HCEC 1CT (cell line): Measurements from ENCODE around the gene SLC7A10.
"Not testable (repeated sequence)": the region's sequence is repeated elsewhere in the genome, so short reads cannot be mapped to it uniquely, and the experiment has no call there.

Source experiments
- DNase-seq: peaks from one replicate; pipeline ENCODE4 v3.0.0-alpha.2; 2017

SLC7A10 gene

DNA sequence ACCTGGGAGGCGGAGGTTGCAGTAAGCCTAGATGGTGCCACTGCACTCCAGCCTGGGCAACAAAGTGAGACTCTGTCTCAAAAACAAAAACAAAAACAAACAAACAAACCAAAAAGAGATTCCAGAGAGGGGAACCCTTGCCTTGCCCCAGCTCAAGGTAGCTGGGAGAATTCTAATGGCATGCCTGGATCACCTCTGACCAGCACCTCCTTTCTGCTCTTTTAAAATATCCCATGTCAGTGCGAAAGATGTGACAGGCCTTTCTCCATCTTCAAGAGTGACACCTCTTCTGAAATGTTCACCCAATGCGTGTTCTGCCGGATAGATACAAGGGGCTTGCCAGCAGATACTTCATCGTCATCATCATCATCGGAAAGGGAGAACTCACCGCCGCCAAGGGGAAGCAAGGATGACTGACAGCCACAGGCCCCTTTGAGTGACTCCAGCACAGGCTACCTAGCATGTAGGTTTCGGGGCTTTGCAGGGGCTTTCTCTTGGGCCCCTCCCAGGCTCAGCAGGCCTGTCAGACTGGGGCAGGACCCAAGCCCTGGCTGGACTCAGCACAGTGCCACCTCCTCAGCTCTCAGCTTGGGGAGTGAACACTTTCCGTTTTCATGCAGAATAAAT lies 50.4 kb downstream of the SLC7A10 start:
- no peak for DNase-seq

DNA sequence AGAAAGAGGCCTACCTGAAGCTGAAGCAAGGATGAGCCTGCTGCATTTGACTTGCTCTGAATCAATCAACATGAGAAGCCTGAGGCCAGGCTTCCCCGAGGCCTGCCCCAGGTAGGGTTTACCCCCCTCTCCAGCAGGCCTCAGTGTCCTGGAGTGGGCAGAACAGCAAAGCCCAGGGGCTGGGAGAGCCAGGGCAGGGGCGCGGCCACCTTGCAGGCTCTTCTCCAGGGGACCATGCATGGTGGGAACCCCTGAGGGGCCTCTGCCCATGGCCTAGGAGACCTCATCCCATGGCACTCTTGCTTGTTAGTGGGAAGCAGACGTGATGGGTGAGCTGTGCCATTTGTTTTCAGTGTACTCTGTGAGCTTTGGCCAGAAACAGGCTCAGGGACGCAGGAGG lies 51.5 kb downstream of the SLC7A10 start:
- DNase-seq = no peak

DNA sequence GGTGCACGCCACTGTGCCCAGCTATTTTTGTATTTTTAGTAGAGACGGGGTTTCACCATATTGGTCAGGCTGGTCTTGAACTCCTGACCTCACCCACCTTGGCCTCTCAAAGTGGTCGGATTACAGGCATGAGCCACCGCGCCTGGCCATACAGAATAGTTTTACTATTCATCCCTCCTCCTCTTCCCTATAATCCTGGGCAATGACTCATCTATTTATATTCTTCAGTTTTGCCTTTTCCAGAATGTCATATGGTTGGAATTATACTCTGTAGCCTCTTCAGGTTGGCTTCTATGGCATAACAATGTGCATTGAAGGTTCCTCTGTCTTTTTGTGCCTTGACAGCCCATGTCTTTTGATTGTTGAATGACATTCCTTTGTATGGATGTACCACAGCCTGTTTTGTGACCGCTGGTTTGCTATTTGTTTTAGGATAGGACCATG lies 53.7 kb downstream of the SLC7A10 start:
- peak; percentile 71 for DNase-seq

DNA sequence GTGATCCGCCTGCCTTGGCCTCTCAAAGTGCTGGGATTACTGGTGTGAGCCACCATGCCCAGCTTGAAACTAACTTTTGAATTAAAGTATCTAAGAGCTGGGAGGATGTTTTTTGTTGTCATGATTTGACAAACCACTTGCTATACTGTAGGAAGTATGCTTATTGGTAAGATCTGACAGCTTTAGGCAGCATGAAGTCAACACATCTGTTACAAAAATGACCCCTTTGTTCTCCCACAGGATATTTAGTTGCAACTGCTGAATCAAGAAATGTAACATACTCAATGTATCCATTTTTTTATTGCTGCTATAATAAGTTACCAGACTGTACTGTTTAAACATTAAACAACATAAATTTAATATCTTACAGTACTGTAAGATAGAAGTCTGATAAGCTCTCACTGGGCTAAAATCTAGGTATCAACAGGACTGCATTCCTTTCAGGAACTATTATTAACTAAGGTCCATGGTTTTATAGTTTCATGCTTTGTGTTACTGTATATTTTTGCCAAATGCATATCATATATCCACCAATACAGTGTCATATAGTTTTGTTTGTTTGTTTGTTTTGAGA lies 54.3 kb downstream of the SLC7A10 start:
- DNase-seq = no peak

DNA sequence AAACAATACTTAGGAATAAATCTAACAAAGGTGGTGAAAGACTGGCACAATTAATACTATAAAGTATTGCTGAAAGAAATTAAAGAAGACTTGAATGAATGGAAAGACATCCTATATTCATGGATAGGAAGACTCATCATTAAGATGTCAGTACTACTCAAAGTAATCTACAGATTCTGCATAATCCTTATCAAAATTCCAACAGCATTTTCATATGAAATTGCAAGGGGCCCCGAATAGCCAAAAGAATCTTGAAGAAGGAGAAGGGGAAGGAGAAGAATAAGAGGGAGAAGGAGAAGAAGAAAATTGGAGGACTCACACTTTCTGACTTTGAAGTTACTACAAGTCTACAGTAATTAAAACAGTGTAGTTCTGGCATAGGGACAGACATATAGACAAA lies 57.1 kb downstream of the SLC7A10 start:
- DNase-seq = no peak

DNA sequence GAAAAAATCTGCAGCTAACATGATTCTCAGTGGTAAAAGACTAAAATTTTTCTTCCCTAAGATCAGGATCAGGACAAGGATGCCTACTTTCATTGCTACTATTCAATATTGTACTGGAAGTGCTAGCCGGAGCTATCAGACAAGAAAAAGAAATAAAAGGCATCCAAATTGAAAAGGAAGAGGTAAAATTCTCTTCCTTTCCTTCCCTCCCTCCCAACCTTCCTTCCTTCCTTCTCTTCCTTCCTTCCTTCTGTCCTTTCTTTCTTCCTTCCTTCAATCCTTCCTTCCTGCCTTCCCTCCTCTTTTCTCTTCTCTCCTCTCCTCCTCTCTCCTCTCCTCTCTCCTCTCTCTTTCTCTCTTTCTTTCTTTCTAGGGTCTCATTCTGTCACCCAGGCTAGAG lies 58.2 kb downstream of the SLC7A10 start:
- DNase-seq = no peak

DNA sequence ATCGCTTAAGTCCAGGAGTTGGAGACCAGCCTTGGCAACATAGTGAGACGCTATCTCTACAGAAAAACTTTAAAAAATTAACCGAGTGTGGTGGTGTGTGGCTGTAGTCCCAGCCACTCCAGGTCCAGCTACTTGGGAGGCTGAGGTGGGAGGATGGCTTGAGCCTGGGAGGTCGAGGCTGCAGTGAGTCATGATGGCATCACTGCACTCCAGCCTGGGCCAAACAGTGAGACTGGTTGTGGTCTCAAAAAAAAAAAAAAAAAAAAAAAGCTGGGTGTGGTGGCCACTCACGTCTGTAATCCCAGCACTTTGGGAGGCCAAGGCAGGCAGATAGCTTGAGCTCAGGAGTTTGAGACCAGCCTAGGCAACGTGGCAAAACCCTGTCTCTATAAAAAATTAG lies 59.6 kb downstream of the SLC7A10 start:
- not testable (repeated sequence) for DNase-seq

DNA sequence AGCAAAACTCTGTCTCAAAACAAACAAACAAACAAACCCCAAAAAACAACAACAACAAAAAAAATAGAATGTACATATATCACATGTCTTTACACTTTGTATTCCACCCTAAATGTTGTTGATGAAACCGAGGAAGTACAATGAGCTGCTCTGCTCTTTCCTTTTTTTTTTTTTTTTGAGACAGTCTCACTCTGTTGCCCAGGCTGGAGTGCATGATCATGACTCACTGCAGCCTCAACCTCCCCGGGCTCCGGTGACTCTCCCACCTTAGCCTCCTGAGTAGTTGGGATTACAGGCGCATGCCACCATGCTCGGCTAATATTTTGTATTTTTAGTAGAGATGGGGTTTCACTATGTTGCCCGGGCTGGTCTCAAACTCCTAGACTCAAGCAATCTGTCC lies 62.2 kb downstream of the SLC7A10 start:
- DNase-seq = no peak

DNA sequence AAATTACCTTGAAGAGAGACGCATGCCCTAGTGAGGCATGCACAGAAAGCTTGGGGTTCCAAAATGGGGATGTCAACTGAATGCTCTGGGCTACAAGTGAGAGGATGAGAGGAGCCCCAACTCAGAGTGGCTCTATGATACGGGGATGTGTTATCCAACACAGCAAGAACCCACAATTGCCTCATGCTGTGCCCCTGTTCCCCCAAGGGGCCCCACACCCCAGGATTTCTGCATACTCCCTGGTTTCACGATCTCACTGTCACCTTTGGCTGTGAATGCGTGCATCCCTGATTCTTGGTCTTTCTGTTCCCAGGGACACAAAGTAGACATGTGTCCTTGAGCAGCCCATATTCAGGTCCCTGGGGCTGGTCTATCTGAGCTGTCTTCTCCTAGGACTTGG lies 64.4 kb downstream of the SLC7A10 start:
- DNase-seq = no peak

DNA sequence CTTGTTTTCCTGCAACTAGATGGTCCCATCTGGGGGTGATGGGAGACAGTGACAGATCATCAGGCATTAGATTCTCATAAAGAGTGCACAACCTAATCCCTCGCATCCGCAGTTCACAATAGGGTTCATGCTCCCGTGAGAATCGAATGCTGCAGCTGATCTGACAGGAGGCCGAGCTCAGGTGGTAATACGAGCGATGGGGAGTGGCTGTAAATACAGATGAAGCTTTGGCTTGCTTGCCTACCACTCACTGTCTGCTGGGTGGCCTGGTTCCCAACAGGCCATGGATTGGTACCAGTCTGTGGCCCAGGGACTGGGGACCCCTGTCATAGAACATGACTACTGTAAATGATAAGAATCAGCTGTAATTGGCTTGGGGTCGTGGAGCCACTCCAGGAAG lies 65.8 kb downstream of the SLC7A10 start:
- DNase-seq = no peak

DNA sequence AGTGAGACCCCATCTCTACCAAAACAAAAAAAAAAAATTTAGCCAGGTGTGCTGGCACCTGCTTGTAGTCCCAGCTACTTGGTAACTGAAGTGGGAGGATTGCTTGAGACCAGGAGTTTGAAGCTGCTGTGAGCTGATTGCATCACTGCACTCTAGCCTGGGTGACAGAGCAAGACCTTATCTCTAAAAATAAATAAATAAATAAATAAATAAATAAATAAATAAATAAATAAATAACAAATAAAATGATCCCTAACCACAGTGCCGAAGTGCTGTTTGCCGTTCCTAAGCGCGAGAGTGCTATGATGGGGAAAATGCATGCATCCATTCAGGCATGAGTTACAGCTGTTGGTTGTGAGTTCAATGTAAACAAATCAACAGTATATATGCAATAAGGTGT lies 66.5 kb downstream of the SLC7A10 start:
- DNase-seq = no peak
